Forelimb muscle (tissue), 1 donor: ENCODE measurements around the gene FAM76B. TPM values are rescaled to one million over a fixed set of nuclear protein-coding genes. Genes with fewer than 3 reads are reported as not detected.

Experiments
- DNase-seq: peaks from one replicate; pipeline ENCODE4 v3.0.0-alpha.2; 2013; ENCODE audit warnings: low read depth
- polyA plus RNA-seq: library from polyadenylated mRNA; unstranded; fragments of 120-200 nt; gene quantifications from one replicate; pipeline ENCODE4 v1.2.1, GENCODE V29; 2013; ENCODE audit not compliant: insufficient read length

FAM76B gene
- polyA plus RNA-seq, 1 donor = 22.8 TPM

GRCh38 chr11:95732930-95733602, 56.5 kb downstream of the FAM76B start:
- DNase-seq = no peak

- DNase-seq = no peak
These were observed 60.1 kb downstream of the FAM76B start for GRCh38 chr11:95729462-95729861.

- DNase-seq = no peak
These were observed 60.8 kb downstream of the FAM76B start for GRCh38 chr11:95728790-95729189.

- DNase-seq = no peak
These were observed 61.5 kb downstream of the FAM76B start for GRCh38 chr11:95728094-95728493.

- no peak for DNase-seq
These were observed 62.0 kb downstream of the FAM76B start for GRCh38 chr11:95727620-95728019.

- DNase-seq = no peak
These were observed 62.5 kb downstream of the FAM76B start for GRCh38 chr11:95727111-95727510.

- no peak for DNase-seq
These were observed 64.4 kb downstream of the FAM76B start for GRCh38 chr11:95725196-95725595.

GRCh38 chr11:95723361-95723942, 66.1 kb downstream of the FAM76B start:
- no peak for DNase-seq

- no peak for DNase-seq
These were observed 69.4 kb downstream of the FAM76B start for GRCh38 chr11:95720195-95720594.

Other genes with a start within 250 kb of the FAM76B start
- gene CEP57, start 716 bp upstream of the FAM76B start, polyA plus RNA-seq = 50.0 TPM
- gene MTMR2, start 134.3 kb upstream of the FAM76B start, polyA plus RNA-seq = 23.6 TPM